Measurements from ENCODE around the gene PRCP. TPM values are rescaled to one million over a fixed set of nuclear protein-coding genes. Genes with fewer than 3 reads are reported as not detected.

The PRCP gene
- total RNA-seq: 22.8 and 33.0 TPM in 2 replicates

DNA sequence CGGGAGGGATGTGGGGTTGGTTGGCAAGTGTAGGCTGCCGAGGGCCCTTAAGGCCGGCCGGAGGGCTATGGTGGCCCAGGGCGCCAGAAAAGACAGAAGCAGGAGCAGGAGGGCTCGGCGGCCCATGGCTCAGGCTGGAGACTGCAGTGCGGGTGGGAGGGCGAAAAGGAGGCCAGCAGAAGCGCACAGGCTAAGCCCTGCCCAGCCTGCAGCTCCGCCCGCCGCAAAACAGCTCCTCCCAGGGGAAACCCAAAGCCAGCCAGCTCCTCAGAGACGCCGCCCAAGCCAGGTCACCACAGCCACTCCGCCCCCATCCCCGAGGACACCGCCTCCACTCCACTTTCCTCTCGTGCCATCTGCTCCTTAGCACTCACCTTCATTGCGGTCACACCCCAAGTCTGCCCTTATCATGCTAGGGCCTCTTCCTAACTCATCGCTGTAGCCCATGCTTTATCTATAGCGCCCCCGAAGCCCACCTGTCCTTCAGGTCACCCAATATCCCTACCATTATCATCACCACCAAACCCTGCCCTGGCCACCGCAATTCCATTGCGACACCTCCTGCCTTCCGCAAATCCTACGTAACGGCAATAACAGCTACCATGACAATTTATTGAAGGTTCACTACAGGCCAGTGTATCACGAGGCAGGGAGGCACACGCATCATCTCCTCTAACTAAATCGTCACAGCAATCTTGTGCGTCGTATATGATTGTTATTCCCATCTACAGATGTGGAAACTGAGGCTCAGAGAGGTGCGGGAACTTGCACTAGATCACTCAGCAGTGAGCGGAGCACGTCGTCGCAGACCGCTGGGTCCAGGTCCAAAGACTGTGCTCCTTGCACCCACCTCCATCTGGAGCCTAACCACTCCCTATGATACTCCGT, at the start of gene PRCP:
TSS of gene PRCP (minus strand) at position 154 of the 888 bp plus-strand sequence. CDS start at position 126, 28 bp downstream.

DNA sequence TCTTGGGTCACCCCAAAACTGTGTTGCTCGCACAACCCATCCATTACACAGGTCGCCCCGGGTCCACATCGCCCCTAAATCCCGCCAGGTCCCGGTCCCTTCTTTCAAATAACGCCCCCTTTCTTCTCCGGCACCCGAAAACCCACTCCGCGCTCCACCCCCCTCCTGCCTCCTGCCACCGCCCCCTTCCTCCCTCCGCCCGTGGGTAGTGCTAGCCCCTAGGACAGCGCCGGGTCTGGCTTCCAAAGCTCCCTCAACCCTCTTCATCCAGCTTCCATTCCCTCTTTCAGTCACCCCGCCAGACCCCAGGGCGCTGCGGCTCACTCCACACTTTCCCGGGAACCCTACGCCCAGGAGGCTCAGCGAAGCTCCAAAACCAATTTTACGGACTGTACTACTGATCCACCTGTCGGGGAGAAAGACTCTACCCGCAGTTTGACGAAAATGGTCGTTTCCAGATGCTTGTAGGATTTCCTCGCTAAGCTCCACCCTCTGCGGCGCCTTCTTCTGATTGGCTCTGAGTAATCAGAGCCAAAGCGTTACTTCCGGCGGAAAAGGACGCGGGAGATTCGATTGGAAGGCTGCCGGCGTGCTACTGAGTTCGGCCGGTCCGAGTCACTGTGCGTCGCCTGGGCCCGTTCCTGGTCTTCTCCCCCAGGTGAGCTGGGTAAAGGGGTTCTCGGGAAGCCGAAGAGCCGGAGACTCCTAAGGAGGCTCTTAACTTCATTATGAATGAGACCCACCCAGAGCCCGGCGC, 1.1 kb upstream of the PRCP start, which contains the start of gene DDIAS:
TSS of gene DDIAS (plus strand) at position 572 of the 757 bp plus-strand sequence. CDS start 13,003 bp downstream, outside the sequence.

Other genes starting within 250 kb of the PRCP start
- gene FAM181B, start 166.6 kb downstream of the PRCP start, total RNA-seq: not detected in 2 replicates
- under 0.01 and 13.3 TPM in 2 replicates for gene DDIAS, start 1.3 kb upstream of the PRCP start, total RNA-seq
- 4.8 and 11.2 TPM in 2 replicates for gene RAB30, start 171.5 kb upstream of the PRCP start, total RNA-seq